ENCODE data around the gene TAF12.
A peak's percentile ranks its signal among the peaks of the same experiment; 100 is the strongest.
"Not testable (repeated sequence)": the region's sequence is repeated elsewhere in the genome, so short reads cannot be mapped to it uniquely, and the experiment has no call there.

TAF12 gene

DNA sequence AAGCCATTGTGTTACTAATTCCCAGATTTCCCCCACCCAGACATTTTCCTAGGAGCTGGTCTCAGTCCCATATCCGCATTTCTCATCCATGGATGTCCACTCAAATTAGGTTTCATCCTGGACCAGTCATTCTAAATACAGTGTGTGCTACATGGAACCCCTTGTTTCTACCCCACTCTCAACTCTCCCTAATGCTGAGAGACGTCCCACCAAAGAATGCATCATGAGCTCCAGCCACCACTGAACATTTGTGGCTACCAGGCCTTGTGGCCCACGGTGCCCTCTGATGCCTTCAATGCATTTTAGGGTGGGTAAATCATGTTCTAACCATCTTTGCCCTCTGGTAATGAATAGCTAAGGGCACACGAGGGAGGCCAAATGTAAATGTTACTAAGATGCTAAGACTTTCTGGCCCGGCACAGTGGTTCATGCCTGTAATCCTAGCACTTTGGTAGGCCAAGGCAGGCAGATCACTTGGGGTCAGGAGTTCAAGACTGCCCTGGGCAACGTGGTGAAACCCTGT is 64.1 kb downstream of the TAF12 start:
- DNase-seq (ENCODE audit: low read depth) = no peak
- TF ChIP-seq, protein P1, sequence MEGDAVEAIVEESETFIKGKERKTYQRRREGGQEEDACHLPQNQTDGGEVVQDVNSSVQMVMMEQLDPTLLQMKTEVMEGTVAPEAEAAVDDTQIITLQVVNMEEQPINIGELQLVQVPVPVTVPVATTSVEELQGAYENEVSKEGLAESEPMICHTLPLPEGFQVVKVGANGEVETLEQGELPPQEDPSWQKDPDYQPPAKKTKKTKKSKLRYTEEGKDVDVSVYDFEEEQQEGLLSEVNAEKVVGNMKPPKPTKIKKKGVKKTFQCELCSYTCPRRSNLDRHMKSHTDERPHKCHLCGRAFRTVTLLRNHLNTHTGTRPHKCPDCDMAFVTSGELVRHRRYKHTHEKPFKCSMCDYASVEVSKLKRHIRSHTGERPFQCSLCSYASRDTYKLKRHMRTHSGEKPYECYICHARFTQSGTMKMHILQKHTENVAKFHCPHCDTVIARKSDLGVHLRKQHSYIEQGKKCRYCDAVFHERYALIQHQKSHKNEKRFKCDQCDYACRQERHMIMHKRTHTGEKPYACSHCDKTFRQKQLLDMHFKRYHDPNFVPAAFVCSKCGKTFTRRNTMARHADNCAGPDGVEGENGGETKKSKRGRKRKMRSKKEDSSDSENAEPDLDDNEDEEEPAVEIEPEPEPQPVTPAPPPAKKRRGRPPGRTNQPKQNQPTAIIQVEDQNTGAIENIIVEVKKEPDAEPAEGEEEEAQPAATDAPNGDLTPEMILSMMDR (IDR thresholded peaks at IDR 0.05; ENCODE audit: insufficient read depth, low read depth, low read length, missing control alignments) = no peak

DNA sequence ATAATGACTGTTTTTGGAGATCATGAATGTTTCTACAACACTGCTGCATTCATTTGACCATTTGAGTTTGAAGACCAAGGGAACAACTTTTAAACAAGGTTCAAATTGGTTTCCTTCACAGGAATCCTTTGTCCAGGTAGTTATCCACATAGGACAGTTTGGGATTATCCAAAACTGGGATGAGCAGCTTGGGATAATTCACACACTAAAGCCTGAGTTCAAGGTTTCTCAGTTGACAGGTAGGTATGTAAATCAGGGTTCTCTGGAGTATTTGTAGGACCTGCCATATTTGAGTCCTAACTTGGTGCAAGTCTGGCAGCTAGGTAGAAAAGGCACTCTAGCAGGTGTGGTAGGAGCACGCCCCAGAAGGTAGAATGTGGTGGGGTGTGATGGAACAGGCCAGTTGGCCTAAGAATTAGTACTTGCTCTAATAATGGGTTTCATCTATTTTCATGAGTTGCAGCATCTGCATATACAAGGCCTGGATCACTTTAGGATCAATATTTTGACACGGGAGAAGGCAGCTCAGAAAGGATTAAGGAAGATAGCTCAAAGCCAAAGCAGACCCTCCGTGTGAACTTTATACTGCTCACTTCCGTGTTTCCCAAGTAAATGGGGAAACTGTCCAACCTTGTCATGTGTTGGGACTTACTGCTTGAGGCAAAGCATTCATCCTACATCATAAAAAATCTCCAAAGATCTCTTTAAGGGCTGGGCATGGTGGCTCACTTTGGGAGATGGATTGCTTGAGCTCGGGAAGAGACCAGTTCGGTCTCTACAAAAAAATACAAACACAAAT is 64.9 kb downstream of the TAF12 start:
- no peak overlapping the region for H3K4me3 ChIP-seq (ENCODE audit: low read length)
- DNase-seq (ENCODE audit: low read depth) = no peak
- TF ChIP-seq, protein P1 (IDR thresholded peaks at IDR 0.05; ENCODE audit: insufficient read depth, low read depth, low read length, missing control alignments) = no peak

More for the DNA sequence above, 64.1 kb downstream of the TAF12 start:
- no peak overlapping the region for H3K4me3 ChIP-seq (ENCODE audit: low read length)

DNA sequence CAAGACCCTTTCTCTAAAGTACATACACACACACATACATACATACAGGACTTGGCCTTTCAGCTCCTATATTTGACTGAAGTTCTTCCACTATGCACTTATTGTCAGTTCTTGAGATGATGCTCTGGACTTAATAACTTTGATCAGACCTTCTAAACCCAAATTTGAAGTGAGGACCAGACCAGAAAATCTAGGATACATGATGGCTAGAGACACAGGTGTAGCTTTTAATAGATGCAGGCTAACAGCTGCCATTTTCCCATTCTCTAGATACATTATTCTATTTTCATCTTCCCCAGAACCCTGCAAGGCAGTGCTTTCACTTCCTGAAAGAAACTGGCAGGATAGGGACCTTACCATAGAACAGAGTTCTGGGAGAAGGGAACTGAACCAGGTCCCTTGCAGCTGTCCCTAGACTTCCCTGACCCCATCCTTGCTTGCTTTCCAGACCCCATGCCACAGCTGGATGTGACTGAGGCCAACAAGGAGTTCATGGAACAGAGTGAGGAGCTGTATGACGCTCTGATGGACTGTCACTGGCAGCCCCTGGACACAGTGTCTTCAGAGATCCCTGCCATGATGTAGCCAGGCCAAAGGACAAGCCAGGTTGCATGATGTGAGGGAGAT is 65.7 kb downstream of the TAF12 start:
- no peak overlapping the region for H3K4me3 ChIP-seq (ENCODE audit: low read length)
- TF ChIP-seq, protein P1 (IDR thresholded peaks at IDR 0.05; ENCODE audit: insufficient read depth, low read depth, low read length, missing control alignments) = no peak
- DNase-seq (ENCODE audit: low read depth) = no peak

DNA sequence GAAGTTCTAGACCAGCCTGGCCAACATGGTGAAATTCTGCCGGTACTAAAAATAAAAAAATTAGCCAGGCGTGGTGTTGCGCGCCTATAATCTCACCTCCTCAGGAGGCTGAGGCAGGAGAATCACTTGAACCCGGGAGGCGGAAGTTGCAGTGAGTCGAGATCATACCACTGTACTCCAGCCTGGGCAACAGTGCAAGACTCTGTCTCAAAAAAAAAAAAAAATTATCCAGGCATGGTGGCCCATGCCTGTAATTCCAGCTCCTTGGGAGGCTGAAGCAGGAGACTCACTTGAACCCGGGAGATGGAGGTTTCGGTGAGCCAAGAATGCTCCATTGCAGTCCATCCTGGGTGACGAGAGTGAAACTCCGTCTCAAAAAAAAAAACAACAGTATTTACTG is 69.3 kb downstream of the TAF12 start:
- no peak overlapping the region for H3K4me3 ChIP-seq (ENCODE audit: low read length)
- no peak for DNase-seq (ENCODE audit: low read depth)
- TF ChIP-seq, protein P1 (IDR thresholded peaks at IDR 0.05; ENCODE audit: insufficient read depth, low read depth, low read length, missing control alignments) = no peak

DNA sequence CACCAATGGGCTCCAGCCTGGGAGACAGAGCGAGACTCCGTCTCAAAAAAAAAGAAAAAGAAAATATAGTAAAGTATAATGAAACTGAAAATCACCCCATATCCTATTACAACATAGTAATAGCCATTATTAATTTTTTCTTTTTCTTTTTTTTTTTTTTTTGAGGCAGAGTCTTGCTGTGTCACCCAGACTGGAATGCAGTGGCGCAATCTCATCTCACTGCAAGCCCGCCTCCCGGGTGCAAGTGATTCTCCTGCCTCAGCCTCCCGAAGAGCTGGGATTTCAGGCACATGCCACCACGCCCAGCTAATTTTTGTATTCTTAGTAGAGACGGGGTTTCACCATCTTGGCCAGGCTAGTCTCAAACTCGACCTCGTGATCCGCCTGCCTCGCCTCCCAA is 70.0 kb downstream of the TAF12 start:
- peak; percentile 86 for DNase-seq (ENCODE audit: low read depth)
- H3K4me3 ChIP-seq (ENCODE audit: low read length) = not testable (repeated sequence)

DNA sequence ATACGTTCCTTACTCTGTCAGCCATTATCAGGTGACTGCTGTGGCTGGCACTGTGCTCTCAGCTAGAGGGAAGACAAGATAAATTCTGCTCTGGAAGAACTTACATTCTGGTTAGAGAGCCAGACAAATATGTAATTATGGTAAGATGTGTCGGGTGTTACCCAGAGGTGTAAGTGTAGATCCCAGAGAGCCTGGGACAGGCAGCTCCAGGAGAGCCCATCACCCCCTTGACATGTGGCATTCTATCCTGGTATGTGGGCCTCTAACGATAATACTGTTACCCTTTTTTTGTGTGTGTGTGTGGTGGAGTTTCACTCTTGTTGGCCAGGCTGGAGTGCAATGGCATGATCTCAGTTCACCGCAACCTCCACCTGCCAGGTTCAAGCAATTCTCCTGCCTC is 71.0 kb downstream of the TAF12 start:
- no peak for DNase-seq (ENCODE audit: low read depth)
- no peak overlapping the region for H3K4me3 ChIP-seq (ENCODE audit: low read length)
- TF ChIP-seq, protein P1 (IDR thresholded peaks at IDR 0.05; ENCODE audit: insufficient read depth, low read depth, low read length, missing control alignments) = no peak

DNA sequence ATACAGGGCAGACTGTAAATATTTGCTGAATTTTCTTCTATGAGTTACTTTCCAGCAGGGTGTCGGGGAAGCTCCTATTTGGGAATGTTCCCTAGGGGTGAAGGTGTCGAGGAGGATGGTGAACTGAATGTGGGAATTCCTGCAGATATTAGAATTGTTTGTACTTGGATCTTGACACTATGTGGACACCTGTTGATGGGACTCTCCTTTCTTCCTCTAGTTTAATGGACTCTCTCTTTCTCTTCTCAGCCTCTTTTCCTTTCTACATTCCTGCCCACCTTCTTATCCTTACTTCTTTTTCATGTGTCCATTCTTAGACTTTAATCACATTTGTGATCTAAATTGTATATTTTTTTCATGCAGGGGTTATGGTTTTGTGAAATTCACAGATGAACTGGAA is 75.9 kb downstream of the TAF12 start:
- H3K4me3 ChIP-seq (ENCODE audit: low read length) = no peak overlapping the region
- TF ChIP-seq, protein P1 (IDR thresholded peaks at IDR 0.05; ENCODE audit: insufficient read depth, low read depth, low read length, missing control alignments) = no peak
- no peak for DNase-seq (ENCODE audit: low read depth)

Data from epithelial cell of esophagus (primary cell).